ENCODE measurements around the gene LTB4R. TPM values are rescaled to one million over a fixed set of nuclear protein-coding genes. Genes with fewer than 3 reads are reported as not detected.

LTB4R gene
- total RNA-seq: 2.0 and 2.2 TPM in 2 replicates

- DNase-seq (ENCODE audit: low read depth in 2 of 2): peak; percentile 87 to 95
These were observed at the start of gene LTB4R for GRCh38 chr14:24310646-24311604. LTB4R (plus strand) TSS chr14:24311502; CDS start chr14:24315652, 4,150 bp downstream.

DNA sequence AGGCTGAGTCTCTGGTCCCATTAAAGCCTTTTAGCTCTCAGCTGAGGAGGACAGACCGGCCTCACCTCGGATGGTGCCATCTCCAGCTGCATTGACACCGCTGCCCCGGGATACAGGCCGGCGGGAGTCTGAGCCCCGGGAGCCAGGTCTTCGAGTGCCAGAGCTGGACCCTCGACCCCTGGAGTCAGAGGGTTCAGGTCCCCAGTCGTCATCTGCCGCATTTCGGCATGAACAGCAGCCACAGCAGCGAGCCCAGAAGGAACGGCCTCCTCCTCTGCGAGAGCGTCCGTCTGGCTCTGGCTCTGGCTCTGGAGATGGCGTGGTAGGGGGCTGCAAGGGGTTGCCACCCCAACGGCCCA, 49.4 kb upstream of the LTB4R start:
- no peak for DNase-seq (ENCODE audit: low read depth in 2 of 2)

DNA sequence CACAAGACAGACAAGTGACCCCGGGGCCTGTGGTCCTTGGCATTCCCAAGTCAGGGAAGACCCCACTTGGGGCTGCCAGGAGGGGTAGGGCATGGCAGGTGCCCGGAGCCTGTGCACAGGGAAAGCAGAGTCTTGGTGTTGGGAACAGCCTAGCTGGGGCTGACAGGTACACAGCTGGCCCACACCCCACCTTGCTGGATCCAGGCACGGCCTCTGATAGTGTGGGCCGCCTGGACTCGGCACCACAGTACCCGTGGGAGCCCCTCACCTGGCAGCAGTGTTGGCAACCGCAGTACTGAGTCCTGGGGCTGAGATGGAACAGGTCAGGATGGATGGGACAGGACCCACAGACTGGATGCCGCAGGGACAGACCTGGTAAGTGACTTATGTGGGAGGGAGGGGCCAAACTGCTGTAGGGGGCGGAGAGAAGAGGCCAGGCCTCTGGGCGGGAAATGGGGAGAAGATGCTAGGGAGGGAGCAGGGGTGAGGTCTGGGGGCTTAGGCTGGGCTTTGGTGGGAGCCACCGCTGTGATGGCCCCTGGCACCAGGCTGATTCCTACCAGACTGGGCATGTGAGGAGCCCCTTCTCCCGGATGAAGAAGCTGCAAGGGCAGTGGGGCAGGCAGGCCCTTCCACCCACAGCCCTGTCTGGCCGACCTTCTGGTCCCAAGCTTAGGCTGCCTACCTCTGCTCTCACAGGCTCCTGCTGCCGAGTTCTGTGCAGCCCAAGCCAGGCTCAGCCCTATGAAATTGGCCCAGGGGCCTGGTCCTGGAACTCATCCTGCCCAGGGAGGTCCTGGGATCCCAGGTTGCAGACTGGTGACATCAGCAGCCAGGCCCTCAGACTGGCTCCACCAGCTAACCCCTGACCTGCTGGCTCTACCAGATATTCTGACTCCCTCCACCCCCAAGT, 48.2 kb upstream of the LTB4R start, which contains the start of gene TGM1:
TSS of gene TGM1 (minus strand) at position 357 of the 913 bp plus-strand sequence. CDS start 825 bp downstream, outside the sequence.
- no peak for DNase-seq (ENCODE audit: low read depth in 2 of 2)

DNA sequence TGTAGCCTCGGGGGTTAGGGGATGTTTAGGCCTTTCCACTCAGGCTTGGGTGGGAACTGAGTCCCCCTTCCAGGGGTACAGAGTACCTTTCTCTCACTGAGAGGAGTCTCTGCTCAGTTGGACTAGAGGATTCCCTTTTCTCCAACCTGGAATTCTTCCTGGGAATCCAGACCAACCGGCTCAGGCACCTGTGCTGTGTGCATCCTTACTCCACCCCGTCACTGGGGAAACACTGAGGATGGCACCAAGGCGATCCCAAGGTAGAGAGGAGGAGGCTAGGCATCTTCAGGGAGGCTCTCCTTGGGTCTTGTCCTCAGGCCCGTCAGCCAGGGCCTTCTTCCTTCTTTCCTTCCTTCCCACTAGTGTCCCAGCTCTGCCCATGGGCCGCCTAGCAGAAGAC, 47.5 kb upstream of the LTB4R start:
- no peak for DNase-seq (ENCODE audit: low read depth in 2 of 2)

GRCh38 chr14:24264298-24264697, 47.0 kb upstream of the LTB4R start:
- no peak for DNase-seq (ENCODE audit: low read depth in 2 of 2)

DNA sequence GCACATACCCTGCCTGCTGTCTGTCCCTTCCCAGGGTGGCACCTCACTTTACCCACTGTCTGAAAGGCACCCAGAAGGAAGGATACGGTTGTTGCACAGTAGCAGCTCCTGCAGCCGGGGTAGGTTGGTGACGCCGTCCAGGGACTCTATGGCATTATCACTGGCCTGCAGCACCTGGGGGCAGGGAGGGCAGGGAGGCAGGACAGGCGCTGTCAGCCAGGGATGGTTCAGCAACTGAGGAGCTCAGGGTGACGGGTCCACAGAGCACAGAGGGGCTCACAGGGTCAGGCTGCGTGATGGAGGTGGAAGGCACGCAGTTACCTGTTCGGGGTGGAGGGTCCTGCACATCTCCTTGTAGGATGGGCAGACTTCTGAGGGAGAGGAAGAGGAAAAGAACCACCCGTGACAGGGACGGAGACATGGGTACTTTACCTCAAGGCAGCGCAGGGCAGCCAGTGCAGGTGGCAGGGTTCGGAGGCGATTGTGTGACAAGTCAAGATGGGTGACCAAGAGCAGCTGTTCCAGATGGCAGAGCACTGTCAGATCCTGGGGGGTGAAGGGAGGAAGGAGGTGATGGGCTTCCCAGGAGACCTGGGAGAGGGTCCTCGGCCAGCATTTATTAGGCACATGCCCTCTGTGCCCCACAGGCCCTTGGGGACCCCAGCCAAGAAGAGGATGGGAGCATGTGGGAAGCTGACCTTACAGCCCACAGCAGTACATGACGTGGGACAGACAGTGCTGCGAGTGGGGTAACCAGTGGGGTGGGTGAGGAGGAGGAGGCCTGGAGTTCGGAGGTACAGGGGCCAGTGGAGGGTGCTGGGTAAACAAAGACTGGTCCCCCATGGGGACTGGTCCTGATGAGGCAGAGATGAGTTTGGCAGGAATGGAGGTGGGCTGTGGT, 44.7 kb upstream of the LTB4R start:
- DNase-seq (ENCODE audit: low read depth in 2 of 2): no peak

- no peak for DNase-seq (ENCODE audit: low read depth in 2 of 2)
These were observed 43.8 kb upstream of the LTB4R start for GRCh38 chr14:24267516-24267915.

GRCh38 chr14:24268225-24268624, 43.1 kb upstream of the LTB4R start:
- no peak for DNase-seq (ENCODE audit: low read depth in 2 of 2)

DNA sequence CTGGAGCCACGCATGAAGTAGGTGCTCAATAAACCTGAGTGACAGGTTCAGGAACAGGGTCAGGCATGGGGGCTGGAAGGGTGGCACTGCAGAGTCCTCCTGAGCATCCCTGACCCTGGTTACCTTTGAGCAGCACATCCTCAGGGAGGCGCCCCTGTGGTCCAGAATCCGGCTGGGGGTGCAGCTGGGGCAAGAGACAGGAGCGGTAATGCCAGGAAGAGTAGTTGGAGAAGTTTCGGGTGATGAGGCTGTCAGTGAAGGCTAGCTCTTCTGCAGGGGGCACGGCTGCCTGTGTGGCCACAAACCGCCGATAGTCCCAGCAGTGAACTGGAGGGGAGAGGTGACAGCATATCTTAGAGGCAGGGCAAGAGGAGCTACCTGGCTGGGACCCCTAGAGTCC, 41.9 kb upstream of the LTB4R start:
- DNase-seq (ENCODE audit: low read depth in 2 of 2): no peak

DNA sequence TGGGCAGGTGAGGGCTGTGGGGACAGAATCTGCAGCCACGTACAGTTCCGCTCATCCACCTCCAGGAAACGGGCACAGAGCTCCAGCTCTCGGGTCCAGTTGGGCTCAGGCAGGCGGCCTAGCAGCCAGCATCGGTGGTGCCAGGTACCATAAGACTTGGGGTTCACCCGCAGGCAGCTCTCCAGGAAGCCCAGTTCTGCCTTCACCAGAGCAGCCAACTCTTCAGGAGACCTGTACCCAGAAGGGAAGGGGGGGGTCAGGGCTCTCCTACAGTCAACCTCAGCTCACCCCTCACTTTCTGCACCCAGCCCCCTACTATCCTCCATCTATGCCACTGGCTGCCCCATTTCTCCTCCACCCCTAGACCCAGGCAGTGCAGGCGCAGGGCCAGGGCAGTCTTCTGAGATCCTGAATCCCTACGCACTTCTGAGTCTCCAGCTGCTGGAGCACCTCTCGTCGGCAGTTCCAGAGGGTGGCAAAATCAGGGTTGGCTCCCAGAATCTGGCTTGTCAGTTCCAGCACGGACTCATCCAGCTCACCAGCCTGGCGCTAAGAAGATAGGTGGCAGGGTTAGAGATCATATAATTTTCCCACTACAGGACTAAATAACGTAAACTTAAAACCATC, 41.3 kb upstream of the LTB4R start:
- no peak for DNase-seq (ENCODE audit: low read depth in 2 of 2)

- DNase-seq (ENCODE audit: low read depth in 2 of 2): no peak
These were observed 40.7 kb upstream of the LTB4R start for GRCh38 chr14:24270537-24271133.

- peak; percentile 91 to 95 for DNase-seq (ENCODE audit: low read depth in 2 of 2)
These were observed 40.0 kb upstream of the LTB4R start, which contains the start of gene RABGGTA for GRCh38 chr14:24271134-24271833. RABGGTA (minus strand) TSS chr14:24271597; CDS start chr14:24271115, 482 bp downstream.

GRCh38 chr14:24271834-24272263, 39.5 kb upstream of the LTB4R start:
- no peak for DNase-seq (ENCODE audit: low read depth in 2 of 2)

DNA sequence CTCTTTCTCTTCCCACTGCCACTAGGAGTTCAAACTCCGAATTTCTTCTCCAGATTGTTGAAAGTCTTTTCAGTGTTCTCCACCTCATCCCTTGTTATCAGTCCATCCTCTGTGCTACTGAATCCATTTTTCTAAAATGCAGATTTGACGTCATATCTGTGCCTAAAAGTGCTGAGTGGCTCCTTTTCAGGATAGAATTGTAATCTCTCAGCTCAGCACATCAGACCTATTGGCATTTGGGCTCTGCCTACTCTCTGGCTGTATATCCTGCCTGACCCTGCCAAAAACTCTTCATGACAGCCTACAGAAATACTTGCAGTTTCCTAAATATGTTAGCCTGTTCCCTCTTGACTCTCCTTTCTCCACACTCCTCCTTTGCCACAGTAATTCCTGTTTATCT, 38.8 kb upstream of the LTB4R start:
- DNase-seq (ENCODE audit: low read depth in 2 of 2): no peak

GRCh38 chr14:24273422-24273998, 37.8 kb upstream of the LTB4R start:
- peak in 1 of 2 donors; percentile 12 for DNase-seq (ENCODE audit: low read depth in 2 of 2)

GRCh38 chr14:24274101-24274543, 37.2 kb upstream of the LTB4R start:
- no peak for DNase-seq (ENCODE audit: low read depth in 2 of 2)

GRCh38 chr14:24277071-24277470, 34.2 kb upstream of the LTB4R start:
- DNase-seq (ENCODE audit: low read depth in 2 of 2): no peak

- DNase-seq (ENCODE audit: low read depth in 2 of 2): no peak
These were observed 33.5 kb upstream of the LTB4R start for GRCh38 chr14:24277606-24278321.
